GM12891 (cell line): ENCODE results near the gene APOBEC4. TPM values are rescaled to one million over a fixed set of nuclear protein-coding genes. Genes with fewer than 3 reads are reported as not detected.

Experiments
- DNase-seq: peaks from one replicate; pipeline ENCODE4 v3.0.0; 2011; ENCODE audit warnings: low spot score; ENCODE audit not compliant: insufficient read length
- FAIRE-seq: peaks from 2 replicates; lab custom pipeline; 2011; peaks lifted over from hg19 to GRCh38; lab: Jason Lieb, UNC
- PAX5 ChIP-seq: IDR thresholded peaks from 2 replicates; pipeline ENCODE4 v1.6.1; 2011; ENCODE audit warnings: low read length, moderate library complexity, mild to moderate bottlenecking; ENCODE audit not compliant: insufficient read depth, severe bottlenecking
- POLR2A ChIP-seq: IDR thresholded peaks from 2 replicates; pipeline ENCODE4 v1.6.1; 2011; ENCODE audit warnings: low read depth, low read length, control low read depth
- POLR2AphosphoS5 ChIP-seq: IDR thresholded peaks from 2 replicates; pipeline ENCODE4 v1.6.1; 2011; ENCODE audit warnings: low read depth, low read length, control low read depth
- POU2F2 ChIP-seq: IDR thresholded peaks from 2 replicates; pipeline ENCODE4 v1.6.1; 2011; ENCODE audit warnings: low read depth, mild to moderate bottlenecking, control low read depth, low read length, moderate library complexity
- SPI1 ChIP-seq: IDR thresholded peaks from 2 replicates; pipeline ENCODE4 v1.6.1; 2011; ENCODE audit warnings: low read depth, low read length, control low read depth
- TAF1 ChIP-seq: IDR thresholded peaks from 2 replicates; pipeline ENCODE4 v1.6.1; 2011; ENCODE audit warnings: low read depth, low read length, control low read depth
- polyA plus RNA-seq: library from polyadenylated mRNA; unstranded; fragments of >200 nt; gene quantifications from one replicate; pipeline ENCODE4 v1.2.1, GENCODE V29; 2012; ENCODE audit warnings: low read depth, missing spikeins, inconsistent platforms; ENCODE audit not compliant: missing spikeins

The APOBEC4 gene, protein sequence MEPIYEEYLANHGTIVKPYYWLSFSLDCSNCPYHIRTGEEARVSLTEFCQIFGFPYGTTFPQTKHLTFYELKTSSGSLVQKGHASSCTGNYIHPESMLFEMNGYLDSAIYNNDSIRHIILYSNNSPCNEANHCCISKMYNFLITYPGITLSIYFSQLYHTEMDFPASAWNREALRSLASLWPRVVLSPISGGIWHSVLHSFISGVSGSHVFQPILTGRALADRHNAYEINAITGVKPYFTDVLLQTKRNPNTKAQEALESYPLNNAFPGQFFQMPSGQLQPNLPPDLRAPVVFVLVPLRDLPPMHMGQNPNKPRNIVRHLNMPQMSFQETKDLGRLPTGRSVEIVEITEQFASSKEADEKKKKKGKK
- 0.04 TPM for polyA plus RNA-seq

- DNase-seq (no peak), FAIRE-seq (peak; percentile 64)
- TF ChIP-seq PAX5 = no peak
- TF ChIP-seq POLR2AphosphoS5 = 0 out of 2 replicates have a peak, but pooled peaks have one; percentile 16
- no peak for TF ChIP-seq POU2F2
Measured at GRCh38 chr1:183652547-183653461, at the start of gene APOBEC4. Gene APOBEC4 (minus strand): TSS chr1:183653316. CDS start chr1:183648781, 4,535 bp downstream.

DNA sequence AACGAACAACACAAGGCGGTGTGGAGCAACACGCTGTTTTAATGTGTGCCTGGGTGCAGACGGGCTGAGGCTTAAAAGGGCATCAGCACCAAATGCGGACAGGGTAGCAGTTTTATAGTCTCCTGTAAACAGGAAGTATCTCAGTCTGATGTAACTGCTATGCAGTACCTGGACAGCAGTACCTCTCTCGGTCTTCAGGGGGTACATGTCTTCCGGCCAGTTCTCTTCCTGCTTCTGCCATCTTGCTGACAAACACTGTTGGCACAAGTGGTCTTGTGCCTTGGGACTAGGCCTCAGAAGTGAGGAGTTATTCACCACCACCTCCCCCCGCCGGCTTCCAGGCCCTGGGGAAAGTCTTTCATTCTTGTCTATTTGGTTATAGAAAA lies 49.7 kb upstream of the APOBEC4 start:
- DNase-seq (no peak), FAIRE-seq (no peak)
- TF ChIP-seq POLR2A (no peak), POU2F2 (no peak), POLR2AphosphoS5 (no peak), PAX5 (no peak), TAF1 (no peak), SPI1 (no peak)

GRCh38 chr1:183702087-183702812 lies 49.1 kb upstream of the APOBEC4 start:
- FAIRE-seq (no peak), DNase-seq (no peak)
- TF ChIP-seq TAF1 (no peak), POU2F2 (no peak), SPI1 (no peak), PAX5 (no peak), POLR2A (no peak), POLR2AphosphoS5 (no peak)

DNA sequence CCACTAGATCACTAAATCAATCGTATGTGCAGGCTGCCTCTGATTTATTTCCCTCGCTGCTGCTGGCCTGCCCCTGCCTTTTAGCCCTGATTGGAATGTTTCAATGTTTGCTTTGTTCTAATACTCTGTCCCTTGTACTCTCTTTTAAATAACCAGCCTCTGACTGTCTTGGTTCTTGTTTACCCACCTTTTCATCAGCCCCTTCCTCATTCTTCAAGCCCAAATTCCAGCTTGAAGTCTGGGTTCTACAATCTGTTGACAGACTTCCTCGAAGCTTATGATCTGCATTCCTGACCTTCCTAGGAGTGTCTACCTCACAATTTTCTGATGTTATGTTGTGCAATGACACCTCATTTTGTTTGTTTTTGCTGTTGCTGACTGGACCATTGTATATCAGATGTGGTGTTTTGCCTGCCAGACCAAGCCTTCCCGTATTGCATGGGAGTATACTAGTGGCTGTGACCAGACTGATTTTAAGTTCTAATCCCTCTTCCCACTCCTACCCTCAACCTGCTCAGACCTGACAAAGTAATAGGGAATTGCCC lies 46.6 kb upstream of the APOBEC4 start:
- TF ChIP-seq POU2F2 (no peak), SPI1 (no peak), POLR2AphosphoS5 (no peak), TAF1 (no peak), PAX5 (no peak), POLR2A (no peak)
- DNase-seq (no peak), FAIRE-seq (no peak)

GRCh38 chr1:183697814-183698590 lies 44.9 kb upstream of the APOBEC4 start:
- DNase-seq (no peak), FAIRE-seq (no peak)
- no peak for TF ChIP-seq POLR2AphosphoS5
- TF ChIP-seq POLR2A = no peak
- TF ChIP-seq POU2F2 = no peak
- TF ChIP-seq SPI1 = no peak
- no peak for TF ChIP-seq PAX5
- TF ChIP-seq TAF1 = no peak

GRCh38 chr1:183696981-183697380 lies 43.9 kb upstream of the APOBEC4 start:
- DNase-seq (no peak), FAIRE-seq (no peak)
- TF ChIP-seq POLR2AphosphoS5 (no peak), POU2F2 (no peak), PAX5 (no peak), SPI1 (no peak), TAF1 (no peak), POLR2A (no peak)

DNA sequence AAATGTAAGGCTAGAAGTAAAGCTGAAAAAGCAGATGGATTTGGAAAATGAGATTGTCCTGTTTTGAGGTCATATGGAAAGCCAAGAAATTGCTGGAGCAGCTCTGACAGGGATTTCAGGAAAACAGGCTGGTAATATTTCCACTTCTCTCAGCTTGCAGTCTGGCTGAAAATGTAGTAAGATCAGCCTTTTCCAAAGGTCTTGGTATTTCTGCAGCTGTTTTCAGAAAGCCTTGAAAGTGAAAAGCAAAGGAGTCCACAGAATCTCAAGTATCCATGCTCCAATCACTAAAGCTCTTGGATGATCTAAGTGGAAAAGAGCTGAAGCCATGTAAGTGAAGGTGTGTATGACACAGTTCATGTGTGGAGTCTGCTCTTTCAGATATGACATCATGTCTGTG lies 41.6 kb upstream of the APOBEC4 start:
- no peak for DNase-seq
- TF ChIP-seq POU2F2 = no peak
- no peak for TF ChIP-seq PAX5
- no peak for TF ChIP-seq TAF1
- TF ChIP-seq POLR2AphosphoS5 = no peak
- TF ChIP-seq SPI1 = no peak
- TF ChIP-seq POLR2A = no peak
- no peak for FAIRE-seq

DNA sequence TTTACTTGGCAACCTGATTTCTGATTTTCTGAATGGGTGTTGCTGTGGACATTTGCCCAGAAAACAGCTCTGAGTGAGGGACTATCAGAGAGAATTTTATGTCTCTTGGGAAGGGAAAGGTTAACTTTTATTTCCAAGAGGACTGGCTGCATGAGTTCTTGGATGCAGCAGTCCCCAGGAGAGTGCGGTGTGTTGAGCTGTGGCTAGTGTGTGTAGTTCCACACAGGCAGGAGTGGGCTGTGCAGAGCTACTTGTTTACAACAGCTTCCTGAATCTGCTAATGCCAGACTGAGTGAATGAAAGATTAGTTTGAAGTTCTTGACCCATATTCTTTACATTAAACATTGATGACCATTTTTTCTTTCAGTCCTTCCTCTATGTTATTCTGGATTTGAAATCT lies 41.0 kb upstream of the APOBEC4 start:
- no peak for FAIRE-seq
- TF ChIP-seq POLR2A = no peak
- no peak for TF ChIP-seq TAF1
- no peak for TF ChIP-seq SPI1
- no peak for TF ChIP-seq POLR2AphosphoS5
- no peak for TF ChIP-seq PAX5
- no peak for TF ChIP-seq POU2F2
- DNase-seq = no peak
